HG03575 (cell line): Measurements from ENCODE around the gene PDCD5.

Experiments
- ATAC-seq: cut with Tn5 transposase; IDR thresholded peaks from one replicate; pipeline ENCODE4 v1.9.1; 2021; ENCODE audit not compliant: unreplicated experiment, insufficient number of reproducible peaks, low FRiP score; ENCODE audit errors: extremely low read depth

Gene PDCD5

DNA sequence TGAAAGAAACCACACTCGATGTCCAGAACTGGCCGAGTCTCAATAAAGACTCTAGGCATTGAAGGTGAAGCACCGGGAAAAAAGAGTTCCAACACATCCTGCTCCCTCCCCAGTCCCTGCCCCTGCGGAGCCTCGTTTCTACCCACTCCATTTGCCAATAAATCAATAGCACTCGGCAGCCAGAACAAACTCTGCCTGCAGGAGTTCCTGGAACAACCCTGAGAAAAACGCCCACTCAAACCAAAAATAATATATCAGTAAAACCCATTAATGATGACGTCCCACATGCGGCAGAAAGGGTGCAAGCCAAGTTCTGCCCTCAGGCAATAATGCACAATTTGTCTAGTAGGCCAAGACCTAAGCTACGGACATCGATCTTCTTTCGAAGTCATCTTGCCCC, 41.0 kb downstream of the PDCD5 start:
- no peak for ATAC-seq

GRCh38 chr19:32624410-32624809, 43.4 kb downstream of the PDCD5 start:
- ATAC-seq = no peak

DNA sequence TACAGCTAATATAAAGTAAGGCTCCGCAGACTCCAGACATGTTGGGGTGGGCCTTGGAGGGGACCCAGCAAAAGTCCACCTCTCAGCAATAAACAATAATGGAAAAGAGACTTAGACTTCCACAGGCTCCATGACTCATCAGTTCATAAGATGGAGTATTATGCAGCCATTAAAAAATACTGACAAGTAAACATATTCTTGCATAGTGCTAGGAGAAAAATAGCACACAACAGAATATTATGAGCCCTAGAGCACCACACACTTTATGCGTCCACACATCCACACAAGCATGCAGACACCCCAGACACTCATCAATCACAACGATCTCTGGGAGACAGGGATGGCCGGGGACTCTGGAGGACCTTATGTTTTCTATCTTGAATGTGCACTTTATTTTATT, 46.0 kb downstream of the PDCD5 start:
- no peak for ATAC-seq

DNA sequence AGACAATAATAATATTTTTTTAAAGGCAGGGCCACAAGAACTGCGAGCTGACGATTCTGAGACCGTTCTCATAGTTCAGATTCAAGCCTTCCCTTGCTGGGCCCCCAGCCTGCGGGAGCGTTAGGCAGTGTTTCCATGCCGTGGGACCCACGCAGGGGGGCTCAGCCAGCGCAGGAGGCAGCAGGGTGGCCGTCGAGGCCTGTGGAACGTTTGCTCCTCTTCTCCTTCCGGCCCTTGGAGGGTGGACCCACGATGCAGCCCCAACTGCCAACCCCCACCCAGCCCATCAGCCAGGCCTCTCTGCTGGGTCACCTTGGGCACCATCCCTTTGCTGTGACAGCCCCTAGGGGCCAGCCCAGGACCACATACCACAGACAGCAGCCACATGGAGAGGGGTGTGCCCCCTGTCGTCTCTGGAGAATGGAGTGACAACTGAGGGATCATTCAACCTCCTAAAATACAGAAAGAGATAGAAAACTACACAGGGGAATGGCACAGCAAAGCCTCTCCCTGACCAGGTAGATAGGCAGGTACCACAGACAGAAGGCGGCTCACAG, 46.8 kb downstream of the PDCD5 start:
- no peak for ATAC-seq

DNA sequence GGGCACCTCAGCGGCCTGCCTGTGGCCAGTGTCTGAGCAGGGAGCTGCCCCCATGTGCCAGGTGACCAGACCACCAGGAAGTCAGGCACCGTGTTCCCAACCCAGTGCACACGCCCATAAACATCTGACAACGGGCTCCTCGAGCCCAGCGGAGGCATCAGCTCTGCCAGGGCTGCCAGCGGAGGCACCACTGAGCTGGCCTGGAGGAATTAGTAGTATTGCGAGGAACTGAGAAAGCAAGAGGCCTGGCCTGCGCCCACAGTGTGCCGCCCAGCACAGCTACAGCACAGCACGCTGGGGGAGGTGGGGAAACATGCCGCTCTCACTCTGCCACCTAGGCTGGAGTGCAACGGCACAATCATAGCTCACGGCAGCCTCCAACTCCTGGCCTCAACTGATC, 49.3 kb downstream of the PDCD5 start:
- no peak for ATAC-seq

GRCh38 chr19:32631381-32631780, 50.4 kb downstream of the PDCD5 start:
- no peak for ATAC-seq
